HepG2 (cell line): Measurements from ENCODE around the gene DPM2.

ENCODE experiments used
- CTCF ChIP-seq: sonication (generic); formaldehyde crosslinking; IDR thresholded peaks from 2 replicates; pipeline ENCODE4 v1.5.0; 2020; ENCODE audit warnings: mild to moderate bottlenecking, missing genetic modification reagents, moderate library complexity
- NFATC3 ChIP-seq: sonication (generic); formaldehyde crosslinking; IDR thresholded peaks from 2 replicates; pipeline ENCODE4 v1.5.1; 2020; ENCODE audit warnings: mild to moderate bottlenecking, missing genetic modification reagents
- SNRNP70 ChIP-seq: fragments of 200-400 bp; formaldehyde crosslinking; IDR thresholded peaks from 2 replicates; pipeline ENCODE4 v1.6.1; 2017; ENCODE audit warnings: mild to moderate bottlenecking, low read depth, low read length, moderate library complexity
- ZBTB33 ChIP-seq: sonication (generic); formaldehyde crosslinking; IDR thresholded peaks from 2 replicates; pipeline ENCODE4 v1.4.0; 2020; ENCODE audit warnings: missing genetic modification reagents

DNA sequence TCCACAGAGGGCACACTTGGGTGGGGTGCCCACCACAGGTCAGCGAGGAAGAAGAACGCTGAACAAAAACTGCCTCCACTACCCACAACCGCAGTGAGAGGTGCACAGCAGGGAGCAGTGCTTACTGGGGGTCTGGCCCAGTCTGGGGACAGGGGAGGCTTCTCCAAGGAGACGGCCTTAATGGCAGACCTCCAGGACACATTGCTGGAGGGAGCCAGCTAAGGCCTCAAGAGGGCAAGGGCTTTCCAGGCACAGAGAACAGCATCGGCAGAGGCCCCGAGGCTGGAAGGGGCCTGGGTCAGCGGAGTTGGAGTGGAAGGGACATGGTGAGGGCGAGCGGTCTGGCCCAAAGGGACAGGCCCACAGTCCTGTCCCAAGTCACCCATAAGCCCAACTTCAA, 8.3 kb upstream of the DPM2 start:
- TF ChIP-seq CTCF (no peak), ZBTB33 (CRISPR knock-in tag) (no peak), NFATC3 (CRISPR knock-in tag) (no peak), SNRNP70 (no peak)
